Left colon (tissue), 2 donors: ENCODE measurements around the gene ATP8A2. TPM values are rescaled to one million over a fixed set of nuclear protein-coding genes. Genes with fewer than 3 reads are reported as not detected.
"Not testable (repeated sequence)": the region's sequence is repeated elsewhere in the genome, so short reads cannot be mapped to it uniquely, and the experiment has no call there.

ENCODE experiments used
- ATAC-seq: fragments of 200-7000 bp; cut with Tn5 transposase; one replicate; pipeline ENCODE4 v1.9.1; 2020; ENCODE audit warnings: mild to moderate bottlenecking, moderate library complexity
- DNase-seq, 2 donors: peaks; one replicate each; pipeline ENCODE4 v3.0.0-alpha.2; 2020
- intact Hi-C, 2 donors: fragments of 100-400 bp; cut with DNase I in 1 of 2; cut with micrococcal nuclease in 1 of 2; formaldehyde crosslinking; loops; one replicate each; pipeline versions ENCODE4 v1.11.2 to v1.14.0; 2022; cut with DNase I, micrococcal nuclease
- total RNA-seq, 2 donors: library from RNA; stranded (reverse); fragmentation: NEBNext Ultra II Directional; extraction: Animal tissue kit (Norgen Biotek cat#: 25700); gene quantifications; one replicate each; pipeline ENCODE4 v1.2.1, GENCODE V29; 2021
- donor health status: DM: no; HTN: no; CAD: no.
- donor health status: DM: yes; HTN: yes; CAD: no.

The ATP8A2 gene
- total RNA-seq, 2 donors from 2014 or later = 0.42 to 0.49 TPM

- ATAC-seq (no peak), DNase-seq (no peak)
- intact Hi-C loops = no loop called here
Measured at GRCh38 chr13:25800523-25800922, 428.7 kb downstream of the ATP8A2 start.

- intact Hi-C loops = no loop called here
- DNase-seq = no peak
- ATAC-seq = no peak
Measured at GRCh38 chr13:25802579-25802978, 430.8 kb downstream of the ATP8A2 start.

GRCh38 chr13:25803641-25804040, 431.9 kb downstream of the ATP8A2 start:
- ATAC-seq (no peak), DNase-seq (no peak)
- intact Hi-C loops = no loop called here

GRCh38 chr13:25806264-25806974, 434.6 kb downstream of the ATP8A2 start:
- intact Hi-C loops = no loop called here
- ATAC-seq (no peak), DNase-seq (no peak)

- intact Hi-C loops = no loop called here
- DNase-seq (no peak), ATAC-seq (no peak)
Measured at GRCh38 chr13:25807562-25807961, 435.8 kb downstream of the ATP8A2 start.

GRCh38 chr13:25811506-25811905, 439.7 kb downstream of the ATP8A2 start:
- no peak for ATAC-seq

GRCh38 chr13:25816239-25816638, 444.5 kb downstream of the ATP8A2 start:
- DNase-seq (no peak), ATAC-seq (no peak)
- intact Hi-C loops = no loop called here

More at GRCh38 chr13:25811506-25811905, 439.7 kb downstream of the ATP8A2 start:
- intact Hi-C loops = no loop called here
- DNase-seq = no peak

GRCh38 chr13:25819856-25820530, 448.2 kb downstream of the ATP8A2 start:
- DNase-seq (no peak), ATAC-seq (no peak)
- intact Hi-C loops = no loop called here

GRCh38 chr13:25821776-25822175, 450.0 kb downstream of the ATP8A2 start:
- DNase-seq = no peak
- intact Hi-C loops = no loop called here
- no peak for ATAC-seq

- ATAC-seq, intact Hi-C loops, DNase-seq: not testable (repeated sequence)
Measured at GRCh38 chr13:25827221-25827620, 455.4 kb downstream of the ATP8A2 start.

- ATAC-seq = no peak
- intact Hi-C loops = no loop called here
- DNase-seq = no peak
Measured at GRCh38 chr13:25827831-25828465, 456.2 kb downstream of the ATP8A2 start.

- DNase-seq (no peak), ATAC-seq (no peak)
- intact Hi-C loops = no loop called here
Measured at GRCh38 chr13:25833761-25834160, 462.0 kb downstream of the ATP8A2 start.

- intact Hi-C loops = no loop called here
- DNase-seq (no peak), ATAC-seq (no peak)
Measured at GRCh38 chr13:25836574-25837336, 465.0 kb downstream of the ATP8A2 start.

- no peak for ATAC-seq
- DNase-seq = no peak
- intact Hi-C loops = no loop called here
Measured at GRCh38 chr13:25839371-25839770, 467.6 kb downstream of the ATP8A2 start.

GRCh38 chr13:25840261-25840660, 468.5 kb downstream of the ATP8A2 start:
- DNase-seq (no peak), ATAC-seq (no peak)
- intact Hi-C loops = no loop called here

GRCh38 chr13:25840931-25841330, 469.2 kb downstream of the ATP8A2 start:
- intact Hi-C loops = no loop called here
- no peak for DNase-seq
- no peak for ATAC-seq

- intact Hi-C loops = no loop called here
- no peak for ATAC-seq
- DNase-seq = no peak
Measured at GRCh38 chr13:25843692-25844091, 471.9 kb downstream of the ATP8A2 start.

- intact Hi-C loops = no loop called here
- ATAC-seq = no peak
- DNase-seq = no peak
Measured at GRCh38 chr13:25844559-25845434, 473.0 kb downstream of the ATP8A2 start.
